Embryonic facial prominence (tissue), 1 donor: ENCODE measurements around the gene PRKCQ.
A peak's percentile ranks its signal among the peaks of the same experiment; 100 is the strongest.
"Not testable (repeated sequence)": the region's sequence is repeated elsewhere in the genome, so short reads cannot be mapped to it uniquely, and the experiment has no call there.

ENCODE experiments used
- DNase-seq: peaks from one replicate; pipeline ENCODE4 v3.0.0-alpha.2; 2016; ENCODE audit errors: extremely low spot score

PRKCQ gene

DNA sequence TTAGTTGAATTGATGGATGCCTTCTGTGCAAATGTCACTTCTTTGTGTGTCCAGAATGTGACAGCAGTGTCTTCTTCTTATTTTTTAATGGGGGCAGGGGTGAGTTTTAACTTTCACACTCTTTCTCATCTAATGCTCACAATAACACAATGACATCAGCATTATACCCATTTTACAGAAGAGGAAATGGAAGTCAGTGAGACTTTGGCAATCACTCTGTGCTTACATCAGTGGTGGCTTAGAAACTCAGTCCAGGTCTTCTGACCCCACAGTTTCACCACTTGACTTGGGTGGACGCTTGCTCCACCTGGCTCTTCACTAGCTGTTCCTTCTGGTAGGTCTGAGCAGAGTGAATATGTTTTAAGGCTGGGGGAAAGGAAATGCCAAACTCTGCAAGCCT is 124.0 kb downstream of the PRKCQ start:
- DNase-seq, result no peak

DNA sequence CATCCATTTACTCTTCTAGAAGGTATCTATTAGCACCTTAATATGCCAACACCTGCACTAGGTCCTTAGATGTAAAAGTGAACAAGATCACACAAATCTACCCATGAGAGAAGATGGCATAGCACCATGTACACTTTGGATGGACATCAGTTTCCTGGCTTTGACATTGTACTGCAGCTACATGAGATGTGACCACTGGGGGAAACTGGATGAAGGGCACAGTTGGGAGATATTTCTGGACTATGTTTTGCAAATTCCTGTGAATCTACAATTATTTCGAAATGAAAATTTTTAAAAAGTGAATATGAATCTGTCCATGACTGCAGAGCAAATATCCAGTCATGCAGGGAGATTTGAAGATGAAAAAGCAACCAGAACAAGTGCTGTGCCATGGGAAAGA is 124.5 kb downstream of the PRKCQ start:
- no peak for DNase-seq

DNA sequence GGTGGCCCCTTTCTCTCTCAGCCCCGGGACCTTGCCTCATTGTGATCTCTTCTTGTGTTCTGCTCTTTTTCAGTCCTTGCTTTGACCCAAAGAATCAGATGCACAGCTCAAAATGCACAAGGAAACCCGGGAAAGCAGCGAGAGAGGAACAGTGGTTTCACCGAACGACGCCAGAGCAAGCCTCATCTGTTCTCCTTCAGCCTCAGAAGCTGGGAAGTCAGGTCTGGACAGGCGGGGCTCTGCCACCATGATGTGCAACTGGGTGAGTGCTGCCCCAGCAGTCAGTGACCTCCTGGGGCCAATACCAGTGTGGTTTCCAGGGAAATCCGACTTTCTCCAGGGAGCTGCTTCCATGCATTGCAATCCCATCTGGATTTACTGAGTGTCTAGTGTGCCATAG is 133.4 kb downstream of the PRKCQ start:
- DNase-seq, result no peak

GRCh38 chr10:6445671-6446316 is 134.3 kb downstream of the PRKCQ start:
- DNase-seq, result no peak

- not testable (repeated sequence) for DNase-seq
Measured at GRCh38 chr10:6439875-6440274, 140.2 kb downstream of the PRKCQ start.

- no peak for DNase-seq
Measured at GRCh38 chr10:6431861-6432260, 148.2 kb downstream of the PRKCQ start.

DNA sequence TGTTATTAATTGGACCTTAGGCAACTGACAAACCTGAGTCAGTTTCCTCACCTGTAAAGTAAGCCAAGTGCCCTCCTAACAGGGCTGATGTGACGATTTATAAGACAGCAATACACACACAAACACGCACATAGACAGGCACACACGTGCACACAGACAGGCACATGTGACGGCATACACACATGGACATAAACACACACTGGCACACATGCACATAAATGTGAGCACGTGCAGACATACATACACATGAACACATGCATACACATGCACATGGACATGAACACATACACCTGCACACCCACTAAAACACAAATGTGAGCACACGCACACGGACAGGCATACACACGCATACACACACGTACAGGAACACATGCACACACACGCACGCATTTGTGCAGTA is 148.9 kb downstream of the PRKCQ start:
- no peak for DNase-seq

DNA sequence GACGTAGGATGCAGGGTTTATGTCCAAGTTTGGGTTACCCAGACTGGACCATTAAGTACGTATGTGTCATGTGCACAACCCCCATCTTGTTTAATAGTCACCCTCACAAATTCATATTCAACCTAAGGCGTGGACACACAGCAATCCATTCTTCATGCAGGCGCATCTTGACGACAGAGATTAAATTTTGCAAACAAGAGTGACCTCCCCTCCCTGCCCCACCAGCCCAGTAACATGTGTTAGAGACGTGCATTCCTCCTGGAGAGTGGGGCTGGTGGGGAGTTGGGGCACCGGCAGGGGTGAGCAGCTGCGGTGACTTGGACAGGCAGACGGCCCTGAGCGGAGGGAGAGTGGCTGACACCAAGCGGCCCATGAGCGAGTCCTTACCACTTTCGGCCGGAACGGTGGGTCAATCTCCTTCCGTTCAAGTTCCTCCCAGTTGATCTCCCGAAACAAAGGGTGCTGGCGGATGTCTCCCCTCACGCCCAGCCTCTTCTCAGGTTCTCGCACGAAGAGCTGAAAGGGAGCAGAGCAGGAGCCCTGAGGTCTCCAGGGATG is 149.6 kb downstream of the PRKCQ start:
- DNase-seq, result no peak

- DNase-seq, result no peak
Measured at GRCh38 chr10:6427357-6427959, 152.6 kb downstream of the PRKCQ start.

DNA sequence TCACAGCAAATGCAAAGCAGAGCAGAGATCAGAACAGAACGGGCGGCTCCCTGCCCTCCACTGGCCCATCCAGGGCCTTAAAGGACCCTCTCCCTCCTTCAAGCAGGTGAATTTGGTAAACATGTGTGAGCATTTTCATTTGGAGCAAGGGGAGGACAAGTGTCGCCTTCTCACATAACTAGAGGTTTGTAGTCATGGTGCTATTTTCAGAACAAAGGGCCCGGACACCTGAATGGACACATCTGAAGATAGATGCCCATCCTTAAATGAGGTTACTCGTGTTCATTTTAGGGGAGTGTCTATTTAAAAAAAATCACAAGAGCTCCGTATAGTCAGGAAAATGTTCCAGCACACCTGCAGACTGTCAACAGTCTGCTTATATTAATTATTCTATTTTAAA is 153.8 kb downstream of the PRKCQ start:
- no peak for DNase-seq

DNA sequence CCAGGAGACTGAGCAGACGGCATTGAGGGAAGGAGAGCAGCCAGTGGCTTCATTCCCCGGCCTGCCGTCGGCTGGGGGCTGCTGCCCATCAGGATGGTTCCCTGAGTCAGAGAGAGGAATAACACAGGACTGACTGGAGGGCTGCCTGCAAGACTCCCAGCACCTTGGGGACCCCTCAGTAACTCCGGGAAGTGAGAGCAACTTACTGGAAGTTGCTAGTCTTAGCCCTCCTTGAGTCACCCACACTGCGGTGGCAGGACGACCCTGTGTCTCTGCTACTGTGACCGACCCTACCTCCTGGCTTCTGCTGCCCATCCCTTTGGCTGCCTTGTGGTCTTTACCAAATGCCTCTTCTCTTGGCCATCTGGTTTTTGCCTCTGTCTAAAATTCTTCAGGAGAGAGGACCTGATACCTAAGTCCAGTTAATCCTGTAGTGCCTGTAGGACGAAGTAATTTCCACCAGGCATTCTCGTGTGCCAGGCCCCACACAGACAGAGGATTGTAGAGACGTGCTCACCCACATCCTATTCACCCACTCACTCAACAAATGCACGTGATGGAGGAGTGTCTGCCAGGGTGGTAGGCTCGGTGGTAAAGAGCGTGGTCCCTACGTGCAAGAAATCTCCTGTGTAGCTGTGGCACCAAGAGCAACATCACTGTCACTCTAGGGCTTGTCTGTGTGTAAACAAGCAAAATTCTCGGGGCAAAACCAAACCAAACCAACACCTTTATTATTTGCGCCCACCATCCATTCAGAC is 156.5 kb downstream of the PRKCQ start:
- DNase-seq, result no peak

DNA sequence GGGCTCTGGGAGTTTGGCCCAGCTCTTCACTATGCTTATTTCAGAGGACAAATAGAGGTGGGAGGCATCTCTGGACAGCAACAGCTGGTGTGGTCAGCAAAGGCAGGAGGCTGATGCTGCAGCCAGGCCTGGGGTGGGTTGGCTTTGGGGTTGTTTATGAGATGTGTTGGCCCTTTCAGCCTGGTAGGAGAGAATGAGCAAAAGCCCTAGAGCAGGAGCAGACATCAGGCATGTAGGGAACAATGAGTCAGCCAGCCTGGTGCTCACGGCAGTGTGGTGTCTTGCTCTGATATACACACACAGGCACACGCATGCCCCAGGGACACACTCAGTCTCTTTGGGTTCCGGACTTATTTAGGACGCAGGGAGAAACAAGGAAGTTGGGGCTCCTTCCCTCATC is 157.1 kb downstream of the PRKCQ start:
- DNase-seq, result no peak

GRCh38 chr10:6418613-6419216 is 161.4 kb downstream of the PRKCQ start:
- DNase-seq, result no peak

GRCh38 chr10:6418167-6418566 is 161.9 kb downstream of the PRKCQ start:
- DNase-seq, result no peak

DNA sequence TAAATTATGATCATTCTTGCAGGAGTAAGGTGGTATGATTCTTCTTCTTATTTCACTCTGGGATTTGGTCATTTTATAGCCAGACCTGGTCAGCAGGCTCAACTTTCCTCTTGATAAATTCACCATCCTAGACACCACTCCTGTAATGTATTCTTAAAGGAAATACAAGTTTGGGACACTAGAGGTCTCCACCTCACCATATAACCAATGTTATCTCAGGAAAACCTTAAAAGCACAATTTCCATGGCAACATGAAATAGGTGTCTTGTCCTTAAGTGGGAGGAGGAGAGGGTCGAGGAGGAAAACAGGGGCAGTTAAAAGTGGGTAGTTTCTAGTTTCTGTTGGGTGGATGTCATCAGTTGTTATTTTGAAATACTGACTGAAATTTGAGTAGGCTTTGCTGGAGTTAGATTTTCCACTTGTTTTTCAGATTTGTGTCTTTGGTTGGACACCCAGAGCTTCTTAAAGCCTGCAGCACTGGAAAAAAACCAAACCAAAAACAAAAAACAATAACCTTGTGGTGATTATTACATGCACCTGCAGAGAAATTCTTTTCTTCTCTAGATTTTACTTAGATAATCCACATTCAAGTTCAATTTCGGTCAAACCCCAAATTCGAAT is 163.1 kb downstream of the PRKCQ start:
- peak; percentile 45 for DNase-seq

GRCh38 chr10:6411436-6411835 is 168.6 kb downstream of the PRKCQ start:
- no peak for DNase-seq

- no peak for DNase-seq
Measured at GRCh38 chr10:6410830-6411229, 169.2 kb downstream of the PRKCQ start.

GRCh38 chr10:6409971-6410643 is 170.0 kb downstream of the PRKCQ start:
- DNase-seq, result no peak

DNA sequence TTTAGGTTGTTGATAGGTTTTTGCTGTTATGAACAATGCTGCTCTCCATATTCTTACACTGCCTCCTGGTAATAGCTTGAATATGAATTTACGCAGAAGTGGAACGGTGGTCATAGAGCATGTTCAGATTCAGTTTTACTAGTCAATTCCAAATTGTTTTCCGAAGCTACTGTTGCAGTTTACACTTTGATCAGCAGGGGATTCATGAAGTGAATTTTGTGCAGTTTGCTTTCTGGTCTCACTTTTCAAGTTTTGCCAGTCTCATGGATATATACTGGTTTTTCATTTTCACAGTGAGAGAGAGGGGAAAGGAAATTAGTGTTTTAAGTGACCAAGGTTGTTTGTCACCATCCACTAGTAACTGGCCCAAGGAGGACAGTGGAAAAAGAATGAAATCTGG is 171.3 kb downstream of the PRKCQ start:
- DNase-seq, result no peak

- DNase-seq, result no peak
Measured at GRCh38 chr10:6407034-6407721, 172.9 kb downstream of the PRKCQ start.
